H1 (cell line): ENCODE data around the gene COL5A2. TPM values are rescaled to one million over a fixed set of nuclear protein-coding genes. Genes with fewer than 3 reads are reported as not detected.

Experiments
- ATF2 ChIP-seq: IDR thresholded peaks from 2 replicates; pipeline ENCODE4 v1.6.1; 2012; ENCODE audit warnings: low read length, inconsistent platforms
- CHD7 ChIP-seq: fragments of 300-600 bp; sonication (generic); IDR thresholded peaks from 2 replicates; pipeline ENCODE4 v1.7.1; 2012; ENCODE audit warnings: low read length, moderate library complexity, mild to moderate bottlenecking, inconsistent platforms; ENCODE audit not compliant: insufficient replicate concordance
- SRF ChIP-seq: IDR thresholded peaks from 2 replicates; pipeline ENCODE4 v1.6.1; 2011; ENCODE audit warnings: mild to moderate bottlenecking, low read depth, low read length, moderate library complexity
- polyA plus RNA-seq, 7 experiments: library from polyadenylated mRNA; depleted of rRNA in 3 of 7; stranded (reverse) in 5 of 7; unstranded in 2 of 7; fragments of >200 nt in 5 of 7; fragments of 200-250 nt in 2 of 7; gene quantifications; 1 replicate in 5 of 7; 2 replicates in 1 of 7; 4 replicates in 1 of 7; pipeline versions ENCODE4 v1.2.1 to v1.2.3, GENCODE V29; 2011 to 2013; ENCODE audit warnings: missing spikeins in 2 of 7, mixed read lengths in 2 of 7
- total RNA-seq: library from RNA; stranded (reverse); fragmentation: NEBNext Ultra II Directional; extraction: Animal tissue kit (Norgen Biotek cat#: 25700); gene quantifications from 2 replicates; pipeline ENCODE4 v1.2.1, GENCODE V29; 2021
- TF ChIP-seq, protein P1 (sequence below): IDR thresholded peaks from 2 replicates; pipeline ENCODE4 v1.6.1; 2012; ENCODE audit warnings: inconsistent platforms
- TF ChIP-seq, protein P2 (sequence below), 3 experiments: IDR thresholded peaks; 1 replicate in 2 of 3; 2 replicates in 1 of 3; pipeline versions ENCODE4 v1.5.1 to v1.6.1; 2011; ENCODE audit warnings: low read length in 3 of 3, mild to moderate bottlenecking in 3 of 3, inconsistent platforms in 2 of 3, low read depth in 1 of 3, moderate library complexity in 1 of 3; ENCODE audit not compliant: insufficient read depth in 1 of 3; ENCODE audit errors: control extremely low read depth in 1 of 3

COL5A2 gene
- total and polyA plus RNA-seq, 2 of the 8 experiments (the other 6 are each of a cell fraction or from before 2014, with no cell fraction given), result 4.7 to 24.2 TPM

- TF ChIP-seq CHD7 (no peak), SRF (no peak), ATF2 (no peak)
- TF ChIP-seq, protein P1, sequence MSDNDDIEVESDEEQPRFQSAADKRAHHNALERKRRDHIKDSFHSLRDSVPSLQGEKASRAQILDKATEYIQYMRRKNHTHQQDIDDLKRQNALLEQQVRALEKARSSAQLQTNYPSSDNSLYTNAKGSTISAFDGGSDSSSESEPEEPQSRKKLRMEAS, result no peak
- TF ChIP-seq, protein P2, sequence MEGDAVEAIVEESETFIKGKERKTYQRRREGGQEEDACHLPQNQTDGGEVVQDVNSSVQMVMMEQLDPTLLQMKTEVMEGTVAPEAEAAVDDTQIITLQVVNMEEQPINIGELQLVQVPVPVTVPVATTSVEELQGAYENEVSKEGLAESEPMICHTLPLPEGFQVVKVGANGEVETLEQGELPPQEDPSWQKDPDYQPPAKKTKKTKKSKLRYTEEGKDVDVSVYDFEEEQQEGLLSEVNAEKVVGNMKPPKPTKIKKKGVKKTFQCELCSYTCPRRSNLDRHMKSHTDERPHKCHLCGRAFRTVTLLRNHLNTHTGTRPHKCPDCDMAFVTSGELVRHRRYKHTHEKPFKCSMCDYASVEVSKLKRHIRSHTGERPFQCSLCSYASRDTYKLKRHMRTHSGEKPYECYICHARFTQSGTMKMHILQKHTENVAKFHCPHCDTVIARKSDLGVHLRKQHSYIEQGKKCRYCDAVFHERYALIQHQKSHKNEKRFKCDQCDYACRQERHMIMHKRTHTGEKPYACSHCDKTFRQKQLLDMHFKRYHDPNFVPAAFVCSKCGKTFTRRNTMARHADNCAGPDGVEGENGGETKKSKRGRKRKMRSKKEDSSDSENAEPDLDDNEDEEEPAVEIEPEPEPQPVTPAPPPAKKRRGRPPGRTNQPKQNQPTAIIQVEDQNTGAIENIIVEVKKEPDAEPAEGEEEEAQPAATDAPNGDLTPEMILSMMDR (IDR thresholded peaks at IDR 0.05; ENCODE audit: control extremely low read depth in 1 of 3, insufficient read depth in 1 of 3, low read depth in 1 of 3, low read length in 3 of 3), result no peak
These were observed 42.4 kb upstream of the COL5A2 start (continued) for GRCh38 chr2:189221811-189222467.
